CD1c-positive myeloid dendritic cell (primary cell): ENCODE data around the gene ATP6V0D1.

Experiments
- DNase-seq: peaks from one replicate; pipeline ENCODE4 v3.0.0-alpha.2; 2016; ENCODE audit errors: extremely low spot score

The ATP6V0D1 gene

DNA sequence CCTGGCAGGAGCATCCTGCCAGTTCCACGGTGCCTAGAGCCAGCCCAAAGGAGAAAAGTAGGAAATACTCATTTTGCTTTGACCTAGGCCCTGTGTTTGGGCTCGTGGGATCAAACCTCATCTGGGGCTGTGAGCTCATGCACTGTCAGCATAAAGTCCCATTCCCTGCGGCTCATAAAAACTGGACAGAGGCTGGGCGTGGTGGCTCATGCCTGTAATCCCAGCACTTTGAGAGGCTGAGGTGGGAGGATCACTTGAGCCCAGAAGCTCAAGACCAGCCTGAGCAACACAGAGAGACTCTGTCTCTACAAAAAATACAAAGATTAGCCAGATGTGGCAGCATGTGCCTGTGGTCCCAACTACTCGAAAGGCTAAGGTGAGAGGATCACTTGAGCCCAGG lies 17.9 kb downstream of the ATP6V0D1 start:
- DNase-seq = no peak

DNA sequence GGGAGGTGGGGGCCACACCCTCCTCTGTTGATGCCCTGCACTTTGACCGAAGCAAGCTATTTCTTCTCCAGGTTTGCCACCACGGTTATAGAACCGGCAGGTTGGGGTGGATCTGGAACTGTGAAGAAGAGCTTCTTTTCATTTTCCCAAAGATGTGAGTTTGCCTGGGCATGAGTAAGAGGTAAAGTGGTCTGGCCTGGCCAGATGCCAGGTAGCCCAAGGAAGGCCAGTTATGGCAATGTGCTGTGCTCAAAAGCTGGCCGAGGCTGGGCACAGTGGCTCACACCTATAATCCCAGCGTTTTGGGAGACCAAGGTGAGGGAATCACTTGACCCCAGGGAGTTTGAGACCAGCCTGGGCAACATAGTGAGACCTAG lies 18.7 kb downstream of the ATP6V0D1 start:
- no peak for DNase-seq

DNA sequence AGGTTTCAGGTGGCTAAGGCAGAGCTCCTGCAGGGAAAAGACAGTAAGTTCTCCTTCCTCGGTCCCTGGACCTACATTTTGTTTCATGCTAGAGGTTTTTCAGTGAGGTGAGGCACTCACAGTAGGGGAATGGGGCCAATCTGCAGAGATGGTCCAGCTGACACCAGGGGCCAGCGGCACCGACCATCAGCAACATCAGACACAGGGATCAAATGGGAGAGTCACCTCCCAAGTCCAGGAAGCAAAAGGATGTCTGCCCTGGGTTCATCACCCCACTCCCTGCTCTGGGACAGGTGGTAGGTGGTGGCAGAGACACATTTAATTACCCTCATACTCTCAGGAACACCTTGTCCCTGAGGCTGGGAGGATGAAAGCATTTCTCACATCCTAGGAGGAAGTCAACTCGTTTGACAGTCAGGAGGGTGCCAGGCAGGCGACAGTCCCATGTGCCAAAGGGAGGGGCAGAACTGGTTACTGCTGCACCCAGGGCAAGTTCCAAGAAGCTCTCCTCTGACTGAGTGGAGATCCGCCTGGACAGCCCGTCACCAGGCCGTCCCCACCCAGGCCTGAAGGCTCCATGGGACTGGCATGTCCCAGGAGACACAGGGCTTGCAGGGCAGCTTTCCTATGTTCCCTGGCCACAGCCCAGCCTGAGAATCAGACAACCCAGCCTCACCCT lies 19.2 kb downstream of the ATP6V0D1 start:
- no peak for DNase-seq

DNA sequence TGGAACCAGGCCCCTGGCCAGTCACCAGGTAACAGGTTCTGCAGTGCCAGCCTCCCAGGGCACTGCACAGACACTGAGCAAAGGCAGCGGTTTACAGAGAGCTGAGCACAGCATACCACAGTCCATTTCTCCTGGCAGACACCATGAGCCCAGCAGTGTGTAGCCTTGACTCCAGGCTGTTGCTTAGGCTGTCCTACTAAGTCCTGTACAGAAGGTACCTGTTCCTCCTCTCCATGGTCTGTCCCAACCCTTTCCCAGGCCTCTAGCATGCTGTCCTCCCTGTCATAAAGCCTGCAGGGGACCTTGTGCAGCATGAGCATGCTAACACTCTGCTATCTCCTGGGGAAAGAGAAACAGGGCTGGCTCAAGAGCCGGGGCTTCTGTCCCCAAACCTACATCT lies 20.0 kb downstream of the ATP6V0D1 start:
- no peak for DNase-seq

DNA sequence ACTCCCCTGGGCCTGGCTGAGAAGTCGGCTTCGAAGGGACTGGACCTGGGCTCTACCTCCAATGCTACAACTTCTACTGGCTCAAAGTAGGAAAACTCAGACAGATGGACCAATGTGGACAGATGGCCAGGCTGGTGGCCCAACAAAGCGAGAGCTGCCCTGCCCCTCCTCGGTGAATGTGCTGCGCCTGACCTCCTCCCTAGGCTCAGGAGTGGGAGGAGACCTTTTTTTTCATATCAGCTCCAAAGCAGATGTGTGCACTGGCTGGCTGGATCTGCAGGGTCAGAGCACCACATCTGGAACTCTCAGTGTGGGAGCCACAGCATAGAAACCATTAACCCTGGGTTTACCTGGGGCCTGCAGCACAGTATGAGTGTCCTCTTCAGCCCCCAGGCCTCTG lies 20.8 kb downstream of the ATP6V0D1 start:
- DNase-seq = no peak

DNA sequence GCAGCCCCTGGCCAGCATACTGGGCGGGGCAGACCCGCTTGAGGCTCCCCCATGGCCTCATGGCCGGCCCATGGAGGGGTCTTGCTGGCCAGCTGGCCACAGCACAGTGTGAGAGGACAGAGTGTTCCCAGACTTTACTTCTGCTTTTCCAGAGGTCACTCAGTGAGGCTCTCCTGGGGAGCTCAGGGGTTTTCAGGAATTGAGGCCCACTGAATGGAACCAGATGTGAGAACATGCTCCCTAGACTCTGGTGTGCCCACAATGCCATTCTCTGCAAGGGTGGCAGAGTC lies 21.2 kb downstream of the ATP6V0D1 start:
- DNase-seq = no peak

DNA sequence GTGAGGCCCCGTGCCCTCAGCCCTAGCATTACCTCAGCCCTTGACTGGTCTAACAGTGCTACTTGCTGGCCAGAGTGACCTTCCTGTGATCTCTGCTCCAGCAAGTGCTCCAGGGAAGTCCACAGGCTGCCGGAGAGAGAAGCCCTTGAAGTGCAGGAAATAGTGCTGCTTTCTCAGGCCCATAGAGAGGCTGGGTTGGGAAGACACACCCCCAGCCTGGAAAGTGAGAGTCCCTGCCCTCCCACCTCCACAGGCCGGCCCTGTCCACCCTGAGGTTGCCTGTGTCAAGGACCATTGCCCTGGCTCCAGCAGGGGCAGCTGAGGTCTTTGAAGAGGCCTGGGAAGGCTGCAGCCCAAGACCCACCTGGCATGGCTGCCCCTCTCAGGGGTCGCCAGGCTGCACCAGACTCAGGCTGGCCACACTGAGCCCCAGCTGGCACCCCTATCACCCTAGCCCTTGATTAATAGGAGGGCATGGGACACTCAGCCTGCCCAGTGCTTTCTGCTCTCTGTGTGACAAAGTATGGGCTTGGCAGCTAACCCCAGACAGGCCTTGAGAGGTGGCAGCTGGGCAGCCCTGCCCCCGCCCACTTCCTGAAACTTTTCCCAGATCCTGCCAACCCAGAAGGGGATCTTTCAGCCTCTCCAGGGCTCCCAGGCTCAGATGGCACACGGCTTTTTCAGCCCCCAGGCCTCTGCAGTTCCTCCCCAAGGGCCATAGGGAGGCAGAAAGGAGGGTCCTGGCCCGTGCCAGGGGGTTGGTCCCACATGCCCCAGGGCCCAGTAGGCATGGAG lies 21.7 kb downstream of the ATP6V0D1 start:
- no peak for DNase-seq

DNA sequence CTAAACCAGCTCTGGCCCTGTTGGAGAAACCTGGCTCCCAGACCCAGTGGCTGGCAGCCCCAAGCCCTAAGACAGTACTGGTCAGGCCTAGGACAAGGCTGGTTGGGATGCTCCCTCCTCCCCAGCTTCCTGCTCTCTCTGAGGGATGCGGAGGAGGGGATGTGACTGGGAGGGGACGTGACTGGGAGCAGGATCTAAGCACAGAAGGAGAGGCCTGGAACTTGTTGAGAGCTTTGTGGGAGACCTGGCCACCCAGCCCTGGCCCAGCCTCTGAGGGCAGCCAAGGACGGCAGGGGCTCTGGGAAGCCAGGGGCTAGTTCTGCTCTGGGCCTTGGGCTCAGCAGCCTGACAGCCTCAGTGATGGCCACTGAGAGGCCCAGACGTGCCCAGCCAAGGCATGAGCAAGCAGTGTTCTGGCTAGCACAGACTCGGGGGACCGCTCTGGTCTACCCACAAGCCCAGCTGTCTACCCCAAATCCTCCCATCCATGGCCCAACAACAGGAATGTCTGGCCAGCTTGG lies 22.8 kb downstream of the ATP6V0D1 start:
- no peak for DNase-seq

DNA sequence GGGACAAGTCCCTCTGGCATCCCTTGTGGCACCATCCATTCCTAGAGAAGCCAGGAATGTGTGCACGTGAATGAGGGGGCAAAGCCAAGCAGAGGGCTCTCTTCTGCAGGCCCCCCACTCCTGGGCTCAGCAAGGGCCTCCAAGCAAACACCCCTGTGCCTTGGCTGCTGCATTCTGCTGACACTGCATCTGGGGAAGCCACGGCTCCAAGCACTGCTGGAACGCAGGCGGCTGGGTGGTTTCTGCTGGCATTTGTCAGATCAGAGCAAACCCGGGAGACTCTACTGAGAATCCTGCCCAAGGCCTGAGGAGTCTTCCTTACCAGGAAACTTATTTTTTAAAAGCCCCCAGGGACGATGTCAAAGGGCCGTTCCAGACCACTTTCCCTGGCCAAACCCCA lies 23.3 kb downstream of the ATP6V0D1 start:
- DNase-seq = no peak

DNA sequence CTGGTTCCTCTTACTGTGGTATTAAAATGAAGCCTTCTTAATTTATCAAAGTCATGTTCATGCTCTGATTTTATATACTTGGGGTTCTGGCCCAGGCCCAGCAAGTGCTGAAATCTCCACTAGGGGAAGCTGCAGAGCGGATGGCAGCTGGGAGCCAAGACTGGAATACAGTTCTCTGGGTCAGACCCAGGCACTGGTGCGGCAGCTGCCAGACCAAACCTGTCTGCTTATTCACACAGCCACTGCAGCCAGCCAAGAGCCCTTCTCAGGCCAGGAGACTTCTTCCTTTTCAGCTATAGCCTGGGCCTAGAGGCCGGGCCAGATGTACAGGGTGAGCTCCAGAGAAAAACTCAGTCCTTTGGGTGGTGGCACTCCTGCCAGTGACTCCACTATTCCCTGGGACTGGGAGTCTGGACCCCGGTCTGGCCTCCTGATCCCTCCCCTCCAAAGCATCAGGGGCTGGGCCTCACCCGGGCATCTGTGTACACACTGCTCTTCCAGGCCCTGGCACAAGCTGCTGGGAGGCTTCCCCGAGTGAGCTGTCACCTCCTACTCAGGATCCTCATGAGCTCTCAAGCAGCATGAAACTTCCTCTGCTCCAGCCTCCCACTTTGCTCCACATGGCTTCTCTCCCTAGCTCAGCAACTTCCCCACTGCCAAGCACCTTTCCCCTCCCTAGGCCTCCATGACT lies 24.4 kb downstream of the ATP6V0D1 start:
- peak; percentile 60 for DNase-seq

DNA sequence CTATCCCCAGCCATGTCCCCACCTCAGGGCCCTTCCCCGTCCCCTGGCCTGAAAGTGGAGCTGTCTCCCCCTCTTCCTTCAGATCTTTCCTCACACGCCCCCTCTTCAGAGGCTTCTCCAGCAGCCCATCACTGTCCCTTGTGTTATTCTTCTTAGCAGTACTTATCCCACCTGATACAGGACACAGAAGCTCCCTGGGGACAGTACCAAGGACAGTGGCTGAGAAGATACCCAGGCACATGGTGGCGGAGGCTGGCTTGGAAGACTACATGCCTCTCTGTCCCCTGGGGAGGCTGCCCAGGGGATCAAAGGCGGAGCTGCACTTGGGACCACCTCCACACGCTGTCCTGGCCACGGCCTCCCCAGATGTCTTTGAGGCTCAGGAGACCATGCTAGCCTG lies 26.1 kb downstream of the ATP6V0D1 start:
- DNase-seq = no peak

DNA sequence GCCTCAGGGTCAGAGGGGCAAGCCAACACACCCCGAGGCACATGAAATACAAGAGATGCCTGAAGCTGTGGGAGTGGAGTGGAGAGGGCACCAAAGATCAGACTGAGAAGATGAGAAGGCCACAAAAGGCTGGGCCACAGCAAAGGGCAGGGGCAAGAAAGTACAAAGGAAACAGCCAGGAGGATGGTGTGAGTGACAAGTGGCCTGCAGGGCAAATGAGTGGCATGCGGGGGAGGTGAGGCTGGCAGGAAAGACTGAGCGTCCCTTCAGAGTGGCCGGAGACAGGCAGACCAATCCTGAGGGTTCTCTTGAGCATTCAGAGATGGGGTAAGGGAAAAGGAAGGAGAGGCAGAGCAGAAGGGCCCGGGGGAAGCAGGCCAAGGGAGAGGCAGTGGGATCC lies 26.9 kb downstream of the ATP6V0D1 start:
- DNase-seq = no peak

DNA sequence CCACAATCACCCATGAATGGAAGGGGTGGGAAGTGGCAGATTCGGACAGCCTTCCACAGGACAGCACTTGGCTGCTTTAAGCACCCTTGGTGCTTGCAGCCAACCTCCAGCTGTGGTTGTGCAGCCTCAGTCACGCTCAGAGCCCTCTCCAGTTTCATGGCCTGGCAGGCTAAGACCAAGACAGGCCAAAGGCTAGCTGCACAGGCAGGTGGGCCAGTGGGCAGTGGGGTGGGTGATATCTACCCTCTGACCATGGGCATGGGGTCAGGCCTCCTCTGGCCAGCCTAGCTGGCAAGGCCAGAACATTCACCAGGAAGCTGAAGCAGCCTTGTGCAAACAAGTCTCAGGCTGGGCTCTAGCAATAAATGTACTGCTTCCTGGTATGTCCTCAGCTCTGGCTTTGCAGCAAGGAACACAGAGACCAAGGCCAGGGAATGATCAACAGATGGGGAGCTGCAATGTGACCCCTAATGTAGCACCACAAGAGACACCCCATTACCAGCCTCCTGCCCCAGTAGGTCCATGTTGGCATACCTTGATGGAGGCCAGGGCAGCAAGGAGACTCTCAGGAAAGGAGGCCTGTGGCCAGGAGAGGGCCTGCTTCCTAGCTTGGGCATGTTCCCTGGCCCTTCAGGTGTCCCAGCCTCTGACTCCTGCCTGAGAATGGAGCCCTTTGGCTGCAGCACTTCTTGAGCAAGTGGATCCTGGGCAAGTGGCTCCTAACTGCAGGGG lies 29.1 kb downstream of the ATP6V0D1 start:
- no peak for DNase-seq

DNA sequence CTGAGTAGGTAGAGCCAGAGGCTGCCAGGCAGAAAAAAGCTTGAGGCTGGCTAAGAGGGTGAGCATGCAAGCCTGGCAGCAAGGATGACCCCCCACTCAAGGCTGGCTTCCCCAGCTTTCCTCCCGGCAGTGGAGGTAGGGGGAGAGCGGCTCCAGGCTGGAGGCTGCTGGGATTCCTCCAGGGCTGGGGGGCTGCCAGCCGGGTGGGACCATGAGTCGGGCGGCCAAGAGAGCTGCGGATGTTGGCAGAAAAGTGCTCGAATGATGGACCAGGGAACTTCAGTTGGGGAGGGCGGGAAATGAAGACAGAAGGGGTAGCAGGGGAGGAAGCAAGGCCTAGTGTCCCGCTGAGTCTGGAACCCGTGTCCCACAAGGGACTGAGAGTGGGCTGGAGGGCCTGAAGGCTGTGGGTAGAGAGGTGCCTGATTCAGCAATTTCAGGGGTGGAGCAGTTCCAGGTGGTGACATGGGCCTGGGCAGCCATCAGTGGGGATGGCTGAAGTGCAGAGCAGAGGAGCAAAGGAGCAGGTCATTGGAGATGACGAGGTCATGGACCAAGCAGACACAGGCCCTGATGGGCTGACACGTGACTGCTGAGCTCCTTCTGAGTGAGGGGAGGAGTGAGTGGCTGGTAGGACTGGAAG lies 29.8 kb downstream of the ATP6V0D1 start:
- DNase-seq = no peak

DNA sequence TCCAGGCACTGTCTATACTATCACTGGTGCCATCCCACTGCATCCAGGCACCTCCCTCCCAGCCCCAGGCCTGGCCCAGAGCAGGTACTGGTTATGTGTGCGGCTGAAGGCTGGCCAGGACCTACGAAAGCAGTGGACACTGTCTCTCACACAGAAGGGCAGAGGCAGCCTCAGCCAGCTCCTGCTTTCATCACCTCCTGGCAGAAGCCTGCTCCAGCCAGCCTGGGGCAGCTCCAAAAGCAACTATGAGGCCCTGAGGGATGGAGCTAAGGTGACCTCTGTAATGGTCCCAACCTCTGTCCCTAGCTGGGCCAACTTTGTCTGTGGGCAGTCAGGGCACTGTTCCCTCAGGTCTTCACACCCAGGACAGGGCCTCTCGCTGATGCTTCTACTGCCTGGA lies 31.2 kb downstream of the ATP6V0D1 start:
- DNase-seq = no peak

DNA sequence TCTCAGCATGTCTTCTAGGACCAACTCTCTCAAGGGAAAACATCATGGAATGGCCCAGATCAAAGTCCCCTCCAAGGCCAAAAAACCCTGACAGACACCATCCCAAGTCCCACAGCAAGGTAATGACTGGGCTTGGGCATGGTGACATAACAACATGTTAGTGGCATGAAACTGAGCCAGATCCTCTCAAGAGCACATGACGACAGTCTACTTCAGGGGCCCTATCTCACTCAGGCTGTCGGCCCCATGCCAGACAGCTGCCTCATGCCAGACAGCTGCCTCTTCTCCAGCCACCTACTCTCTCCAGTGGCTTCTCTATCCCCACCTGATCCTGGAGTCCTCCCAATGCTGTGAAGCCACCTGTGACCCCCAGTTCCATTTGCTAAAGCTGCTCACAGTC lies 31.6 kb downstream of the ATP6V0D1 start:
- DNase-seq = no peak

DNA sequence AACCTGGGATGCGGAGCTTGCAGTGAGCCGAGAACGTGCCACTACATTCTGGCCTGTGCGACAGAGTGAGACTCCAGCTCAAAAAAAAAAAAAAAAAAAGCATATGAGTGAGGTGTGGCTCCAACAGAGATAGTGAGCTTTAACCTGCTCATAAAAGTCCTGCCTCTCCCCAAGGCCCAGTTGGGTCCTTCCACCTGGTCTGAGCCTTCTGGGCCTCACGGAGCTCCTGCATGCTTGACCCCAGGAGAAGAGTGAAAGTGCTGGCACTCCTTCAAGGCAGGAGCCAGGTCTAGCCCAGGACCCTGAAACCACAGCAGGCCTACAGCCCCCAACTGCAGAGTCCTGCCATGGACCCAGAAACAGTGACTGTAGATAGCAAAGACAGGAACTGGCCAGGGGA lies 32.4 kb downstream of the ATP6V0D1 start:
- DNase-seq = no peak

DNA sequence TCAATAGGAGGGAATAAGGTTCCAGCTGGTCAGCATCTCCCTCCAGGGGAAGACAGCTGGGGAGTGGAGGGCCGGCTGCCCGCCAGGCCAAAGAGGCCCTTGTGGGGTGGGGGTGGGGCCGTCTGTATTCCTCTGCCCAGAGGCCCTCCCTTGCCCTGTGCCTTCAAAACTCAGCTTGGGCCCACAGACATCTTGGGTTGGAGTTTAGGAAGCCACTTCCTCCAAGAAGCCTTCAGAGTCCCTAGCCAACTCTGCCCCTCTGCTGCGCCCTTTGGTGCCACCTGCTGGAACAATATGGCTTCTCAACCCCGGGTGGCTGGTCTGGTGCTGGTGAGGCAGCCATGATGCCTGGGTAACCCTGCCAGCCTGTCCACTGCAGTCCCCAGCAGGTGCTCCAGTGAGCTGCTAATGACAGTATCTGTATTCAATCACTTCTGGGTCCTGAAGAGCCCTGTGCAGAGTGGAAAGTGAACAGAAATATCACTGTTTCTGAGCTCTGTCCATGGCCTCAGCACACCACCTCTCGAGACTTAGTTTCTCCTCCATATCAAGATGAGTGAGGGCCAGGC lies 33.4 kb downstream of the ATP6V0D1 start:
- peak; percentile 81 for DNase-seq

DNA sequence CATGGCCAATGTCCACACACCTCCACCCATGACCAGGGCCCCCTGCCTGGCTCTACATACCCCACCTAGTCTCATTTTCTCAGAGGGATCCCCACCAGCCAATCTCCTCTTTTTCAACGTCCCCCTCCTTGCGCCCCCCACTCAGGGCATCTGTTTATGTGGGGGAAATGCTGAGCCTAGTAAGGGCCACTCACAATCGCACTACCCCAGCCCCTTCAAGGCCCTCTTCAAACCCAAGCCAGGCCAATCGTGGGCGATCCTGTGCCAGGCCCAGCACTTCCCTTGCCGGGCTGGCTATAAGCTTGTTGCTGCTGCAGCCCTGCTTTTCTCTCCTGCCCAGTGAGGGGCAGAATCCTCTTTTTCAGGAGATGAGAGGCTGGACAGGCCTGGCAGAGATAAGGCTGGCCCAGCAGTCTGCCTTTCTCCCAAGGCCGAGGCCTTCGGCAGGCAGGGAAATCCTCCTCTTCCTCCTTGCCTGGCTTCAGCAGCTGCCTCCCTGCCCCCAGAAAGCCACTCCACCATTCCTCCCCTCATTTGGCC lies 33.9 kb downstream of the ATP6V0D1 start:
- no peak for DNase-seq

DNA sequence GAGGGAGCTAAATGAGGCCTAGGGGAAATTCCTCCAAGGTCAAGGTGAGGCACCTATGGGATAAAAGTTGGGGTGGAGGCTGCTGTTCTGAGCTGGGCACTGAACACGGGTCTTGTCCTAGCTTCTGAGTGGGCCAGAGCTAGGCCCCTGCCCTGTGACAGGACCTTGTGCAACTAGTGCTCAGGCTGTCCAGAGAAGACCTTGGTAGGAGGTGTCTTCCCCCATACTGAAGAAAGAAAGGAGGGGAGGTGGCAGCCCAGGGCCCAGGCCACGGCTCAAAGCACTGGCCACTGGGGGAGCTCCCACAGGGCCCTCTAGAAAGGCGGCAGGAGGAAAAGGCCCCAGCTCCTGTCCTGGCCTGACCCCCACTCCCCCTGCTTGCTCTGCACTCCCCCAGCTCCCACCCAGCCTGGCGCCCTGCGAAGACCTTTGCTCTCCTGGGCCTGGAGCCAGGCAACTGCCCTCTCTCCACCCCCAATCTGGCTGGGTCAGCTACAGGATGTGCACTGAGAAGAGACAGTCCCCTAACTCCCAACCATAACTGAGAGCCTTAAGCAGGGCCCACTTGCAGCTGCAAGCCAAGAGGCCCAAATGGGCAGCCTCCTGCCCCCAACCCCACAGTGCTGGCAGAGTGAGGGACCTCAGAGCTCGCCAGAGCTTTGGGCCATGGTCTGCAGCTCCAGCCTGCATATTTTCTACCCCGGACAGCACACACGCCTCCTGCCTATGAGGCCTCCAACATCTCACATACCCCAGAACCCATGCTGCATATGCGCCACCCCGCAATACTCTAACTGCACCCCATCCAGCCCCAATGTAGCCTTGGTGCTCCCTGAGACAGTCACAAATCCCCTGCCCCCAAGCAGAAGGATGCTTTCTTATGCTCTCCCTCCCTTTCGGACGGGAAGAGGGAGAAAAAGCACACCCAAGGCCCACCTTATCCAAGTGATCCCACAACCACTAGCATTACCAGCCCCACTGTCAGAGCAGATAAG lies 34.7 kb downstream of the ATP6V0D1 start:
- DNase-seq = no peak
